Activated CD8-positive, alpha-beta T cell treated with anti-CD3 and anti-CD28 coated beads for 36 hours (primary cell): ENCODE measurements around the gene MRPL37. TPM values are rescaled to one million over a fixed set of nuclear protein-coding genes. Genes with fewer than 3 reads are reported as not detected.

Source experiments
- ATAC-seq: fragments of 200-7000 bp; cut with Tn5 transposase; one replicate; pipeline ENCODE4 v1.10.0; 2021; ENCODE audit warnings: mild to moderate bottlenecking, moderate library complexity
- CTCF ChIA-PET: fragments of 350-600 bp; sonication (Branson Sonifier 250); formaldehyde crosslinking; loops from one replicate; lab custom pipeline; 2021; ENCODE audit warnings: antibody characterized with exemption; lab: Charles Lee
- POLR2A ChIA-PET: fragments of 350-600 bp; sonication (Branson Sonifier 250); formaldehyde crosslinking; loops from one replicate; lab custom pipeline; 2021; ENCODE audit warnings: antibody characterized with exemption; lab: Charles Lee
- DNase-seq: peaks from one replicate; pipeline ENCODE4 v3.0.0-alpha.2; 2020
- H3K27ac Mint-ChIP-seq: one replicate; pipeline ENCODE4 v1.8.0; 2021; ENCODE audit warnings: mild to moderate bottlenecking, mixed read lengths
- H3K27me3 Mint-ChIP-seq: one replicate; pipeline ENCODE4 v1.8.0; 2021; ENCODE audit warnings: mixed read lengths
- H3K36me3 Mint-ChIP-seq: one replicate; pipeline ENCODE4 v1.8.0; 2021; ENCODE audit warnings: low read depth, mixed read lengths
- H3K4me1 Mint-ChIP-seq: one replicate; pipeline ENCODE4 v1.8.0; 2021; ENCODE audit warnings: low read depth, mixed read lengths
- H3K4me3 Mint-ChIP-seq: one replicate; pipeline ENCODE4 v1.8.0; 2021; ENCODE audit warnings: mild to moderate bottlenecking, moderate library complexity, mixed read lengths
- H3K9me3 Mint-ChIP-seq: one replicate; pipeline ENCODE4 v1.8.0; 2021; ENCODE audit warnings: mixed read lengths
- intact Hi-C: fragments of 100-400 bp; cut with micrococcal nuclease; formaldehyde crosslinking; loops from one replicate; pipeline ENCODE4 v1.10.0; 2022
- total RNA-seq, 2 experiments: library from RNA; stranded (reverse); gene quantifications; one replicate each; pipeline ENCODE4 v1.2.3, GENCODE V29; 2021
- TF ChIP-seq, protein P1 (sequence below): fragments of 200-600 bp; IDR thresholded peaks from one replicate; pipeline ENCODE4 v1.8.0; 2022; ENCODE audit warnings: antibody characterized with exemption, mild to moderate bottlenecking

The MRPL37 gene
- total RNA-seq, 2 experiments from 2014 or later, result 194 to 198 TPM

DNA sequence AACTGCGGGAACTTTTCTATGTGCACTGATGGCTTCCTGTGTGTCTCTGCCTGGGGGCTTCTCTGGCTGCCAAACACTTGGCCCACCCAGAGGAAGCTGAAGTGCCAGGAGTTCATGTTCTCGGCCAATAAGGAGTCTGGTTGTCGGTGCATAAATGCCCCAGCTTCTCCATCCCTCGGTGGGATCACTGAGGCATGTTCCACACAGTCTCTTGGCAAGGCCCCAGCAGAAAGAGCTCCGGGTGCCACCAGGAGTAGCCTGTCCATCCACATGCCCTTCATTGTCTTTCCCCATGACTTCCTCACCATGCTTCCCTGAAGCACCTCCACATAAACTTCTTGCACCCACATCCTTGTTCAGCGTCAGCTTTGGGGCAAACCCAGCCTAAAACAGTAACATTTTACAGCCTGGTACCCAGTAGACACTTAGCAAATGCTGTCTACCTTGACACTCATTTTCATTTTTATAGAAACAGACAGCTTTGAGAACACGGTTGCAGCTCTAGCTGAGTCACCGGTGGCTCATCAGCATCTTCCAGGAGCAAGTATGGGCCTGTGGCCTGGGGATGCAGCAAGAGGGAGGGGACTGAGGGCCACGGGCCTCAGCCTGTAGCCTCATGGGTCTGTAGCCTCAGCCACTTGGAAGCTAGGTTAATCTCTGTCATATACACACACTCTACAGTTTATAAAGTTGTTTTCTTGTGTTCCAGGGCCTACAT lies 32.4 kb upstream of the MRPL37 start:
- Mint-ChIP-seq H3K4me3 (no peak overlapping the region), H3K36me3 (no peaks in the 10 kb centered on the region), H3K27me3 (no peaks in the 10 kb centered on the region), H3K27ac (no peak overlapping the region), H3K4me1 (peaks cover 5% of the 10 kb centered on the region), H3K9me3 (no peaks in the 10 kb centered on the region)
- POLR2A ChIA-PET, result interaction anchor here (0.6 to 1.0 kb wide), 2 partner anchors 30 to 65 kb away, joined by 3 read pairs; no protein-coding TSS in a partner anchor
- TF ChIP-seq, protein P1, sequence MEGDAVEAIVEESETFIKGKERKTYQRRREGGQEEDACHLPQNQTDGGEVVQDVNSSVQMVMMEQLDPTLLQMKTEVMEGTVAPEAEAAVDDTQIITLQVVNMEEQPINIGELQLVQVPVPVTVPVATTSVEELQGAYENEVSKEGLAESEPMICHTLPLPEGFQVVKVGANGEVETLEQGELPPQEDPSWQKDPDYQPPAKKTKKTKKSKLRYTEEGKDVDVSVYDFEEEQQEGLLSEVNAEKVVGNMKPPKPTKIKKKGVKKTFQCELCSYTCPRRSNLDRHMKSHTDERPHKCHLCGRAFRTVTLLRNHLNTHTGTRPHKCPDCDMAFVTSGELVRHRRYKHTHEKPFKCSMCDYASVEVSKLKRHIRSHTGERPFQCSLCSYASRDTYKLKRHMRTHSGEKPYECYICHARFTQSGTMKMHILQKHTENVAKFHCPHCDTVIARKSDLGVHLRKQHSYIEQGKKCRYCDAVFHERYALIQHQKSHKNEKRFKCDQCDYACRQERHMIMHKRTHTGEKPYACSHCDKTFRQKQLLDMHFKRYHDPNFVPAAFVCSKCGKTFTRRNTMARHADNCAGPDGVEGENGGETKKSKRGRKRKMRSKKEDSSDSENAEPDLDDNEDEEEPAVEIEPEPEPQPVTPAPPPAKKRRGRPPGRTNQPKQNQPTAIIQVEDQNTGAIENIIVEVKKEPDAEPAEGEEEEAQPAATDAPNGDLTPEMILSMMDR, result no peak
- CTCF ChIA-PET, result interaction anchor here (0.8 to 1.2 kb wide), 2 partner anchors 14 to 171 kb away, joined by 3 to 4 read pairs; no protein-coding TSS in a partner anchor
- no peak for DNase-seq
- ATAC-seq, result no peak
- intact Hi-C loops, result no loop called here

DNA sequence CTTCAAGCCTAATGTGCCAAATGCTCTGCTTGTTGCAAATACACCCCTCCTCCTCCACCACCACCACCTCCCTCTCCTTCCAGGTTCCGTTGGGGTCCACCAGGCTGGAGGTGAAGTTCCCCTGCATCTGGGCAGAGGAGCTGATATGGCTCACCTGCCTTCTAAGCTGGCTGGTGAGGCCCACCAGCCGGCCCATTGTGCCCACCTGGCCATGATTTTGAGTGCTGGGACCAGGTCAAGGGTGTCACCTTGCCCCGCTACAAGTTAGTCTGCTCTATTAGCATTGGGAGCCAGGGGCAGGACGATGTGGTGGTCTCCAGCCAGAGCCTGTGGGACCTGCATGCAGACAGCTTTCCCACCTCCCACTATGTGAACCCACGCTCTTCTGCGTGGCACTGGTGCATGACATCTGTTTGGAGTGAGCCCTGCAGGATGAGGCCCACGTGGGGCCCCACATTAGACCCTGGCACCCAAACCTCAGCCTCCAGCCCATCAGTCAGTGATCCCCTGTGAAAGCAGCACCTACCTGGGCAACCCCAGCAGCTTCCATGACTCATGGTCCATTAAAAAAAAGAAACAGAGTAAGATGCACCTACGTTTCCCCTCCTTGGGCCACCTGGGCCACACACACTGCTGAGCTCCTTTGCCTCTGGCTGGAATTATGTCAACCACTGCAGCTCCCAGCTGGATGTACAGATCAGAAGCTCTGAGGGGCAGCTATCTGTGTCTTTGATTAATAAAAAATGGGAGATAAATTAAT lies 31.6 kb upstream of the MRPL37 start:
- Mint-ChIP-seq H3K4me1 (peaks cover 5% of the 10 kb centered on the region), H3K4me3 (no peak overlapping the region), H3K27ac (no peak overlapping the region), H3K27me3 (no peaks in the 10 kb centered on the region), H3K36me3 (no peaks in the 10 kb centered on the region), H3K9me3 (no peaks in the 10 kb centered on the region)
- DNase-seq (no peak), ATAC-seq (no peak)
- ChIA-PET CTCF (interaction anchor here (0.8 to 1.2 kb wide), 2 partner anchors 13 to 170 kb away, joined by 3 to 4 read pairs; no protein-coding TSS in a partner anchor), POLR2A (no interaction called here)
- TF ChIP-seq, protein P1, result no peak
- intact Hi-C loops, result no loop called here

DNA sequence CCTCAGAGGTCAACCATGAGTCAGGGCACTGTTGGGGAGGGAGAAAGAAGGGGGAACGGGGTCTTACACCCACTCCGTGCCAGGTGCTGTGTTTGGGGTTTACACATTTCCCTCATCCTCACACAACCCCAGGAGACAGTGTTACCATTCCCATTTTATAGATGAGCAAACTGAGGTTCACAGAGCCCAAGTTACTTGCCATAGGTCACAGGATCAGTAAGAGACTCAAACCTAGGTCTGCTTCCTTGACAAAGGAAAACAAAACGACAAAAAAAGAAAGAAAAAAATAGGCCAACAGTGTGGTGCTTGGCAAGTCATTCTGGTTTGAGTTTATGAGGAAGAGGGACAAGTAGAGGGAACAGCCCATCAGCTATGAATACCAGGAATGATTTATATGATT lies 30.9 kb upstream of the MRPL37 start:
- H3K4me3 Mint-ChIP-seq, result no peak overlapping the region
- no peak overlapping the region for H3K27ac Mint-ChIP-seq
- TF ChIP-seq, protein P1, result no peak
- ChIA-PET CTCF (no interaction called here), POLR2A (no interaction called here)
- H3K27me3 Mint-ChIP-seq, result no peaks in the 10 kb centered on the region
- intact Hi-C loops, result no loop called here
- H3K36me3 Mint-ChIP-seq, result no peaks in the 10 kb centered on the region
- ATAC-seq (no peak), DNase-seq (no peak)
- H3K4me1 Mint-ChIP-seq, result peaks cover 5% of the 10 kb centered on the region
- no peaks in the 10 kb centered on the region for H3K9me3 Mint-ChIP-seq

DNA sequence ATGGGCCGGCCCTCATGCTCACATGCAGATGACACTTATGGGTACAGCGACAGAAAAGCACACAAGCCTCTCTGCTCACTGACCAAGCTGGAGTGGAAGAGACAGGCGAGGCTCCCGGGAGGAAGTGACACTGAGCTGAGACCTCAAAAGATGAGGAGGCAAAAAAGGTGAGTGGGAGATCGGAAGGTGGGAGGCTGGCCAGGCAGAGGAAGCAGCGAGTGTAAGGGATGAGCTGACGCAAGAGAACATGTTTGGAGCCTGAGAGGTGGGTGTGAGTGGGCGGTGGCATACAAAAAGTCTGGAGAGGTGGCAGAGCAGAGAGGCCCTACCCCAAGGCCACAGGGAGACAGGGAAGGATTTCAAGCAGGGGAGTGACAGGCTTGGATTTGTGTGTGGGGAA lies 29.0 kb upstream of the MRPL37 start:
- no peak for ATAC-seq
- H3K27me3 Mint-ChIP-seq, result no peaks in the 10 kb centered on the region
- ChIA-PET POLR2A (no interaction called here), CTCF (interaction anchor here (0.6 to 1.8 kb wide), 2 partner anchors 11 to 258 kb away, joined by 3 to 6 read pairs; no protein-coding TSS in a partner anchor)
- H3K27ac Mint-ChIP-seq, result no peak overlapping the region
- no peaks in the 10 kb centered on the region for H3K9me3 Mint-ChIP-seq
- no peaks in the 10 kb centered on the region for H3K36me3 Mint-ChIP-seq
- intact Hi-C loops, result no loop called here
- peaks cover 5% of the 10 kb centered on the region for H3K4me1 Mint-ChIP-seq
- H3K4me3 Mint-ChIP-seq, result no peak overlapping the region
- TF ChIP-seq, protein P1, result no peak
- no peak for DNase-seq

DNA sequence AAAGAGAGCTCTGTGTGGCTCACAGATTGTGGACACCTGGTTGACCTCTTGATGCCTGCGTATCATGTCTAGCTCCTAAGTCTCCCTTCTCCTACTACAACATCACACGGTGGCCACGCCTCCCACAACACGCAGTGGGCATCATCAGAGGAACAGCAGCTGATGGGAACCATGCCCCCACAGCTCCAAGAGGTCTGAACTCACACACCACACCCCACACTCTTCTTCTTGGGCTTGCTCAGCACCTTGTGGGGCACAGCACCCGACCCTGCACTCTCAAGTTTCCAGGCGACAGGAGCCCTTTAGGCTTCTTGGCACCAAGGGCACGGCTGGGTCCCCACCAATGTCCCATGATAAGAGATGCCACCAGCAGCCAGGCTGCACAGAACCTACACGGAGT lies 28.4 kb upstream of the MRPL37 start:
- Mint-ChIP-seq H3K27ac (no peak overlapping the region), H3K36me3 (no peaks in the 10 kb centered on the region), H3K4me3 (no peak overlapping the region), H3K27me3 (no peaks in the 10 kb centered on the region), H3K9me3 (no peaks in the 10 kb centered on the region), H3K4me1 (peaks cover 5% of the 10 kb centered on the region)
- CTCF ChIA-PET, result interaction anchor here (0.6 to 1.8 kb wide), 2 partner anchors 10 to 257 kb away, joined by 3 to 6 read pairs; no protein-coding TSS in a partner anchor
- POLR2A ChIA-PET, result interaction anchor here (0.6 to 1.0 kb wide), 2 partner anchors 23 to 438 kb away, joined by 3 read pairs; no protein-coding TSS in a partner anchor
- TF ChIP-seq, protein P1, result no peak
- ATAC-seq, result no peak
- no peak for DNase-seq
- intact Hi-C loops, result no loop called here
